Testis (tissue), 2 donors: ENCODE results near the gene IL9R.
"Not testable (repeated sequence)": the region's sequence is repeated elsewhere in the genome, so short reads cannot be mapped to it uniquely, and the experiment has no call there.

ENCODE experiments used
- CTCF ChIP-seq, 3 experiments: fragments of 450-650 bp in 2 of 3; fragments of 200-600 bp in 1 of 3; sonication (generic) in 1 of 3; IDR thresholded peaks; one replicate each; pipeline ENCODE4 v1.5.1; 2016 to 2019; ENCODE audit warnings: antibody characterized with exemption in 3 of 3, mild to moderate bottlenecking in 2 of 3, moderate library complexity in 1 of 3
- POLR2A ChIP-seq: fragments of 450-650 bp; IDR thresholded peaks from one replicate; pipeline ENCODE4 v1.6.1; 2017; ENCODE audit warnings: antibody characterized with exemption, mild to moderate bottlenecking, moderate library complexity

DNA sequence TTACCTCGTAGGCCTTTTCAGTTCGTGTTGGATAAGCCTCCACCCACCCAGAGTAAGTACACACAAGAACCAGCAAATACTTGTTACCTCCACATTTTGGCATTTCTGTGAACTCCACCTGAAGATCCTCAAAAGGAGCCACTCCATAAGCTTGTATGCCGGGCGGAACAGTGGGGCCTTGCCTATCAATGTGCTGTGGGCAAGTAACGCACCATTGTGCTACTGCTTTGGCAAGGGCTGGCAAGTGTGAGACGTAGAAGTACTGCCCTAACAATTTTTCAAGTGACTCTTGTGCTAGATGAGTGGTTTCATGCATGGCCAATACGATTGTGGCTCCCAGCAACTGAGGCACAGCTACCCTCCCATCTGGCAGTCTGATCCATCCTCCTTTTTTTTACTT, 25.3 kb upstream of the IL9R start:
- not testable (repeated sequence) for TF ChIP-seq POLR2A; CTCF (IDR thresholded peaks at IDR 0.05)
